IMR-90 (cell line): ENCODE data around the gene TCF25. TPM values are rescaled to one million over a fixed set of nuclear protein-coding genes. Genes with fewer than 3 reads are reported as not detected.
"Not testable (repeated sequence)": the region's sequence is repeated elsewhere in the genome, so short reads cannot be mapped to it uniquely, and the experiment has no call there.

Experiments
- ATAC-seq: fragments of 200-7000 bp; cut with Tn5 transposase; 2 replicates; pipeline ENCODE4 v1.9.1; 2020; ENCODE audit warnings: low read depth, mild to moderate bottlenecking, moderate library complexity
- BruUV-seq: library from RNA; stranded (reverse); fragments of 400-500 nt; replicated peaks from 2 replicates; lab custom pipeline; 2021; lab: Mats Ljungman, UMichigan
- CTCF ChIA-PET: fragments of 300-600 bp; formaldehyde crosslinking; extraction: SDS; loops from one replicate; lab custom pipeline; 2021; ENCODE audit warnings: antibody characterized with exemption; lab: Yijun Ruan, JAX
- POLR2A ChIA-PET: fragments of 300-600 bp; sonication (Branson Sonifier 250); formaldehyde crosslinking; loops from one replicate; lab custom pipeline; 2022; ENCODE audit warnings: antibody characterized with exemption; ENCODE audit not compliant: unreplicated experiment; lab: Charles Lee
- DNase-seq: peaks from one replicate; pipeline ENCODE4 v3.0.0; 2013
- H2AFZ ChIP-seq: replicated peaks from 2 replicates; pipeline ENCODE3; 2013; ENCODE audit warnings: low read length, mild to moderate bottlenecking; ENCODE audit not compliant: poor library complexity
- H2AK5ac ChIP-seq: 2 replicates; pipeline ENCODE4 v1.6.1; 2013; ENCODE audit warnings: low read depth, low read length, inconsistent platforms
- H2AK9ac ChIP-seq: replicated peaks from 2 replicates; pipeline ENCODE3; 2013; ENCODE audit warnings: mild to moderate bottlenecking, low read depth, low read length, moderate library complexity; ENCODE audit not compliant: poor library complexity
- H2BK120ac ChIP-seq: 2 replicates; pipeline ENCODE4 v1.6.1; 2013; ENCODE audit warnings: low read depth, low read length, inconsistent platforms
- H2BK15ac ChIP-seq: 3 replicates; pipeline ENCODE4 v1.6.1; 2013; ENCODE audit warnings: low read depth, low read length, inconsistent platforms
- H2BK20ac ChIP-seq: 2 replicates; pipeline ENCODE4 v1.6.1; 2013; ENCODE audit warnings: low read depth, mild to moderate bottlenecking, inconsistent platforms, low read length, moderate library complexity
- H2BK5ac ChIP-seq: 2 replicates; pipeline ENCODE4 v1.6.1; 2013; ENCODE audit warnings: mild to moderate bottlenecking, low read depth, low read length, inconsistent platforms; ENCODE audit not compliant: poor library complexity, severe bottlenecking
- H3K14ac ChIP-seq: replicated peaks from 2 replicates; pipeline ENCODE4 v1.6.1; 2013; ENCODE audit warnings: low read depth, low read length, inconsistent platforms
- H3K18ac ChIP-seq: 2 replicates; pipeline ENCODE4 v1.6.1; 2013; ENCODE audit warnings: low read depth, low read length, control low read depth
- H3K23ac ChIP-seq: 2 replicates; pipeline ENCODE4 v1.6.1; 2013; ENCODE audit warnings: low read depth, low read length, inconsistent platforms
- H3K27ac ChIP-seq: 2 replicates; pipeline ENCODE4 v1.5.1; 2013; ENCODE audit warnings: mild to moderate bottlenecking, control low read depth, low read length; ENCODE audit not compliant: insufficient read depth
- H3K27me3 ChIP-seq: 2 replicates; pipeline ENCODE4 v1.6.1; 2013; ENCODE audit warnings: low read length; ENCODE audit not compliant: control insufficient read depth, insufficient read depth
- H3K36me3 ChIP-seq: 2 replicates; pipeline ENCODE4 v1.6.1; 2013; ENCODE audit warnings: low read length, mixed read lengths; ENCODE audit not compliant: control insufficient read depth, insufficient read depth
- H3K4ac ChIP-seq: 2 replicates; pipeline ENCODE4 v1.6.1; 2013; ENCODE audit warnings: low read depth, low read length, inconsistent platforms
- H3K4me1 ChIP-seq: 2 replicates; pipeline ENCODE4 v1.6.1; 2013; ENCODE audit warnings: low read length, mixed read lengths; ENCODE audit not compliant: control insufficient read depth, insufficient read depth
- H3K4me2 ChIP-seq: 2 replicates; pipeline ENCODE4 v1.6.1; 2013; ENCODE audit warnings: low read depth, mild to moderate bottlenecking, control low read depth, low read length, moderate library complexity
- H3K4me3 ChIP-seq: 2 replicates; pipeline ENCODE4 v1.5.1; 2013; ENCODE audit warnings: low read depth, mild to moderate bottlenecking, control low read depth, low read length, moderate library complexity; ENCODE audit not compliant: insufficient read depth
- H3K56ac ChIP-seq: 2 replicates; pipeline ENCODE4 v1.6.1; 2013; ENCODE audit warnings: low read length, inconsistent platforms; ENCODE audit not compliant: insufficient read depth; ENCODE audit errors: extremely low read depth
- H3K79me1 ChIP-seq, 2 experiments: 2 replicates each; pipeline ENCODE4 v1.6.1; 2013; ENCODE audit warnings: low read length in 2 of 2, inconsistent platforms in 1 of 2, low read depth in 1 of 2
- H3K9ac ChIP-seq: 2 replicates; pipeline ENCODE4 v1.6.1; 2013; ENCODE audit warnings: low read depth, low read length, control low read depth
- H3K9me1 ChIP-seq: 2 replicates; pipeline ENCODE4 v1.6.1; 2013; ENCODE audit warnings: low read length, inconsistent platforms; ENCODE audit not compliant: insufficient read depth
- H3K9me3 ChIP-seq: 2 replicates; pipeline ENCODE4 v1.6.1; 2013; ENCODE audit warnings: low read length; ENCODE audit not compliant: control insufficient read depth, insufficient read depth
- H4K20me1 ChIP-seq: 2 replicates; pipeline ENCODE4 v1.6.1; 2013; ENCODE audit warnings: low read length, inconsistent platforms; ENCODE audit not compliant: insufficient read depth
- H4K5ac ChIP-seq: 2 replicates; pipeline ENCODE4 v1.6.1; 2013; ENCODE audit warnings: mild to moderate bottlenecking, low read depth, low read length, control low read depth
- H4K8ac ChIP-seq, 2 experiments: 2 replicates each; pipeline ENCODE4 v1.6.1; 2013; ENCODE audit warnings: low read depth in 2 of 2, low read length in 2 of 2, control low read depth in 1 of 2, inconsistent platforms in 1 of 2
- H4K91ac ChIP-seq: 2 replicates; pipeline ENCODE4 v1.6.1; 2013; ENCODE audit warnings: low read depth, low read length, inconsistent platforms; ENCODE audit not compliant: insufficient read depth
- CHD1 ChIP-seq: IDR thresholded peaks from 2 replicates; pipeline ENCODE4 v1.6.1; 2012; ENCODE audit warnings: low read depth, low read length, improper control_type of control experiment
- MAZ ChIP-seq: IDR thresholded peaks from 2 replicates; pipeline ENCODE4 v1.6.1; 2012; ENCODE audit warnings: low read depth, mild to moderate bottlenecking, low read length, improper control_type of control experiment, moderate library complexity, borderline replicate concordance
- MXI1 ChIP-seq: IDR thresholded peaks from 2 replicates; pipeline ENCODE4 v1.6.1; 2012; ENCODE audit warnings: low read depth, mild to moderate bottlenecking, low read length, moderate library complexity, borderline replicate concordance
- POLR2A ChIP-seq: IDR thresholded peaks from 2 replicates; pipeline ENCODE4 v1.6.1; 2012; ENCODE audit warnings: mild to moderate bottlenecking, low read depth, low read length
- WGBS, 2 experiments: methylation state at CpG; one replicate each; pipeline versions ENCODE4 v1.1.5 to v1.1.7; 2013; ENCODE audit warnings: missing lambda C conversion rate in 2 of 2; ENCODE audit not compliant: insufficient read length in 1 of 2; ENCODE audit errors: extremely low coverage in 2 of 2; 5-methylcytosine and 5-hydroxymethylcytosine counted together
- dilution Hi-C: fragments of 300-500 bp; cut with HindIII; formaldehyde crosslinking; loops from one replicate; pipeline ENCODE4 v1.14.3; 2018; ENCODE audit warnings: low sequenced_read_pairs; ENCODE audit not compliant: unreplicated experiment
- in situ Hi-C: fragments of 300-500 bp; cut with MboI; formaldehyde crosslinking; loops from 3 replicates; pipeline ENCODE4 v1.14.3; 2019; ENCODE audit warnings: low sequenced_read_pairs, inconsistent platforms, mixed read lengths
- intact Hi-C: fragments of 100-400 bp; cut with micrococcal nuclease; formaldehyde crosslinking; loops from 2 replicates; pipeline ENCODE4 v1.10.0; 2022
- polyA plus RNA-seq, 3 experiments: library from polyadenylated mRNA; depleted of rRNA; stranded (reverse); fragments of >200 nt; gene quantifications; 2 replicates each; pipeline ENCODE4 v1.2.3, GENCODE V29; 2012; ENCODE audit warnings: low replicate concordance in 1 of 3
- total RNA-seq: library from RNA; depleted of rRNA; stranded (reverse); fragments of >200 nt; gene quantifications from 2 replicates; pipeline ENCODE4 v1.2.3, GENCODE V29; 2012

TCF25 gene
- total and polyA plus RNA-seq, 2 of the 4 experiments (the other 2 are of a cell fraction) = 127 to 184 TPM

DNA sequence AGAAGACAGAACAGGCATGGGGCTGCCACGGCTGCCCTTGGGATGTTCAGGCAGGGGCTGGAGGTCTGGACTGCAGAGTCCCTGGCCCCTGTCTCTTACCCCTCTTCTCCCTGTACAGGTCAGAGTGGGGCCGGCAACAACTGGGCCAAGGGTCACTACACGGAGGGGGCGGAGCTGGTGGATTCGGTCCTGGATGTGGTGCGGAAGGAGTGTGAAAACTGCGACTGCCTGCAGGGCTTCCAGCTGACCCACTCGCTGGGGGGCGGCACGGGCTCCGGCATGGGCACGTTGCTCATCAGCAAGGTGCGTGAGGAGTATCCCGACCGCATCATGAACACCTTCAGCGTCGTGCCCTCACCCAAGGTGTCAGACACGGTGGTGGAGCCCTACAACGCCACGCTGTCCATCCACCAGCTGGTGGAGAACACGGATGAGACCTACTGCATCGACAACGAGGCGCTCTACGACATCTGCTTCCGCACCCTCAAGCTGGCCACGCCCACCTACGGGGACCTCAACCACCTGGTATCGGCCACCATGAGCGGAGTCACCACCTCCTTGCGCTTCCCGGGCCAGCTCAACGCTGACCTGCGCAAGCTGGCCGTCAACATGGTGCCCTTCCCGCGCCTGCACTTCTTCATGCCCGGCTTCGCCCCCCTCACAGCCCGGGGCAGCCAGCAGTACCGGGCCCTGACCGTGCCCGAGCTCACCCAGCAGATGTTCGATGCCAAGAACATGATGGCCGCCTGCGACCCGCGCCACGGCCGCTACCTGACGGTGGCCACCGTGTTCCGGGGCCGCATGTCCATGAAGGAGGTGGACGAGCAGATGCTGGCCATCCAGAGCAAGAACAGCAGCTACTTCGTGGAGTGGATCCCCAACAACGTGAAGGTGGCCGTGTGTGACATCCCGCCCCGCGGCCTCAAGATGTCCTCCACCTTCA, 61.5 kb downstream of the TCF25 start:
- no peak overlapping the region for H2BK20ac ChIP-seq
- H2BK120ac ChIP-seq = no peak overlapping the region
- H3K9me3 ChIP-seq = no peaks in the 10 kb centered on the region
- H4K20me1 ChIP-seq = peaks cover 32% of the 10 kb centered on the region
- H3K79me1 ChIP-seq = peaks cover 7 to 24% of the 10 kb centered on the region in 2 experiments; a peak in 2 of 4 replicates
- no peaks in the 10 kb centered on the region for H3K27me3 ChIP-seq
- no peak overlapping the region for H2BK5ac ChIP-seq
- no peak overlapping the region for H3K27ac ChIP-seq
- no peak overlapping the region for H2AK5ac ChIP-seq
- intact Hi-C loops (no loop called here), dilution Hi-C loops (no loop called here), in situ Hi-C loops (no loop called here)
- H2BK15ac ChIP-seq = no peak overlapping the region
- no peak overlapping the region for H3K18ac ChIP-seq
- no peak overlapping the region for H3K56ac ChIP-seq
- H3K4me3 ChIP-seq = no peak overlapping the region
- no peak overlapping the region for H4K91ac ChIP-seq
- H3K4ac ChIP-seq = no peak overlapping the region
- ATAC-seq (no peak), DNase-seq (no peak)
- H2AFZ ChIP-seq = no peak overlapping the region
- no peak overlapping the region for H3K4me2 ChIP-seq
- no peak overlapping the region for H3K9ac ChIP-seq
- no peak overlapping the region for H3K14ac ChIP-seq
- BruUV-seq = TSS peak; percentile 80
- H3K4me1 ChIP-seq = no peaks in the 10 kb centered on the region
- H2AK9ac ChIP-seq = no peak overlapping the region
- H3K9me1 ChIP-seq = peaks cover 11% of the 10 kb centered on the region; the same call in 1 of the 2 replicates
- WGBS, 2 experiments = 96% methylated on average over 40 of the region's 61 CpGs; no CpG with 5 or more reads in 1 of the 2 experiments
- H4K8ac ChIP-seq = no peak overlapping the region
- H3K23ac ChIP-seq = no peak overlapping the region
- no peak overlapping the region for H4K5ac ChIP-seq
- TF ChIP-seq MXI1 (no peak), CHD1 (no peak), MAZ (no peak), POLR2A (no peak)
- ChIA-PET CTCF (no interaction called here), POLR2A (no interaction called here)
- H3K36me3 ChIP-seq = peaks cover 59% of the 10 kb centered on the region

DNA sequence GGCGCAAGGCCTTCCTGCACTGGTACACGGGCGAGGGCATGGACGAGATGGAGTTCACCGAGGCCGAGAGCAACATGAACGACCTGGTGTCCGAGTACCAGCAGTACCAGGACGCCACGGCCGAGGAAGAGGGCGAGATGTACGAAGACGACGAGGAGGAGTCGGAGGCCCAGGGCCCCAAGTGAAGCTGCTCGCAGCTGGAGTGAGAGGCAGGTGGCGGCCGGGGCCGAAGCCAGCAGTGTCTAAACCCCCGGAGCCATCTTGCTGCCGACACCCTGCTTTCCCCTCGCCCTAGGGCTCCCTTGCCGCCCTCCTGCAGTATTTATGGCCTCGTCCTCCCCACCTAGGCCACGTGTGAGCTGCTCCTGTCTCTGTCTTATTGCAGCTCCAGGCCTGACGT, 62.2 kb downstream of the TCF25 start:
- H3K23ac ChIP-seq, H3K27me3 ChIP-seq, H3K4me1 ChIP-seq, intact Hi-C loops, H3K18ac ChIP-seq, BruUV-seq, H4K5ac ChIP-seq, DNase-seq, CTCF ChIA-PET, H4K91ac ChIP-seq, H3K4me3 ChIP-seq, dilution Hi-C loops, H3K9ac ChIP-seq, H3K27ac ChIP-seq, H2AK5ac ChIP-seq, H3K4me2 ChIP-seq, in situ Hi-C loops, H3K4ac ChIP-seq, ATAC-seq, H3K9me3 ChIP-seq, H4K8ac ChIP-seq, H2BK5ac ChIP-seq, H2AFZ ChIP-seq, H2AK9ac ChIP-seq, H3K14ac ChIP-seq, H2BK120ac ChIP-seq, H2BK20ac ChIP-seq, POLR2A ChIA-PET, H3K56ac ChIP-seq, H2BK15ac ChIP-seq: not testable (repeated sequence)
- 97% methylated on average over 12 of the region's 27 CpGs; no CpG with 5 or more reads in 1 of the 2 experiments for WGBS, 2 experiments
- peaks cover 32% of the 10 kb centered on the region for H4K20me1 ChIP-seq
- peaks cover 7 to 24% of the 10 kb centered on the region in 2 experiments; a peak in 2 of 4 replicates for H3K79me1 ChIP-seq
- H3K36me3 ChIP-seq = peaks cover 55% of the 10 kb centered on the region
- H3K9me1 ChIP-seq = peaks cover 11% of the 10 kb centered on the region; the same call in 1 of the 2 replicates
